HepG2 (cell line): ENCODE results near the gene IFT80. TPM values are rescaled to one million over a fixed set of nuclear protein-coding genes. Genes with fewer than 3 reads are reported as not detected.

ENCODE experiments used
- ATF4 ChIP-seq, 2 experiments: fragments of 450-650 bp in 1 of 2; sonication (generic) in 1 of 2; formaldehyde crosslinking; IDR thresholded peaks; 2 replicates each; pipeline versions ENCODE4 v1.5.0 to v1.8.0; 2020 to 2022; ENCODE audit warnings: mild to moderate bottlenecking in 1 of 2, missing genetic modification reagents in 1 of 2
- ELK4 ChIP-seq: sonication (generic); formaldehyde crosslinking; IDR thresholded peaks from 2 replicates; pipeline ENCODE4 v1.9.0; 2021; ENCODE audit warnings: missing genetic modification reagents, borderline replicate concordance
- SRY ChIP-seq: sonication (generic); formaldehyde crosslinking; IDR thresholded peaks from 2 replicates; pipeline ENCODE4 v1.8.0; 2022; ENCODE audit warnings: mild to moderate bottlenecking, missing genetic modification reagents
- ZNF646 ChIP-seq: sonication (generic); formaldehyde crosslinking; IDR thresholded peaks from 2 replicates; pipeline ENCODE4 v1.9.0; 2021; ENCODE audit warnings: mild to moderate bottlenecking, missing genetic modification reagents
- polyA plus RNA-seq, 8 experiments: library from polyadenylated mRNA; depleted of rRNA in 3 of 8; stranded (reverse) in 7 of 8; unstranded in 1 of 8; fragments of >200 nt; fragmentation: Illumina TruSeq in 4 of 8; extraction: Trizol in 4 of 8; gene quantifications; 2 replicates each; pipeline versions ENCODE4 v1.2.1 to v1.2.3, GENCODE V29; 2011 to 2016; ENCODE audit warnings: low read depth in 4 of 8, missing spikeins in 1 of 8, mixed read lengths in 1 of 8; ENCODE audit not compliant: insufficient read depth in 1 of 8
- total RNA-seq, 5 experiments: library from RNA; depleted of rRNA; stranded (reverse); fragments of >200 nt; fragmentation: Illumina TruSeq; extraction: Trizol; gene quantifications; 2 replicates each; pipeline ENCODE4 v1.2.3, GENCODE V29; 2016; ENCODE audit warnings: low read depth in 1 of 5

IFT80 gene
- total and polyA plus RNA-seq, 2 of the 13 experiments (the other 11 are each of a cell fraction or from before 2014, with no cell fraction given) = 11.4 to 15.7 TPM

- TF ChIP-seq ZNF646 (CRISPR knock-in tag) (no peak), ATF4 (CRISPR knock-in tag; IDR thresholded peaks at IDR 0.05) (no peak), ELK4 (CRISPR knock-in tag) (no peak), SRY (no peak)
Observed at GRCh38 chr3:160381470-160381869, 17.6 kb downstream of the IFT80 start (continued).
